ENCODE measurements around the gene GFRA1.

DNA sequence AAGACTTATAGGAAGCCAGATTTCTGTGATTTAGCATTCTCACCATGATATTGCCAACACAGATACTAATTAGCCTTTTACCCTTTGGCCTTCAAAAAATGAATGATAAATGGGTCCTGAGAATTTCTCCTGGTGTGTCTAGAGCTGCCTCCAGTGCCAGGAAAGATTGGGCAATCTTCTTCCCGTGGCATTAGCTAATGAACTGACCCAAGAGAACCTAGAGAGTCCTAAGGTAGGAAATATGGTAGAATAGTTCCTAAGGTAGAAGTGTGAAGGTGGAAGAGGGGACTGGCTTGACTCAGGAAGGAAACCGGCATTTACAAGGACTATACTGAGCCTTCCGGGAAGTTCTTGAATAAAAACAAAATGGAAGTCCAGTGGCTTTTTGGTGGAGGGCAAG, 133.1 kb downstream of the GFRA1 start:
- TF ChIP-seq GATA2 (IDR thresholded peaks at IDR 0.05; ENCODE audit: low read depth, low read length) (no peak), GATA3 (IDR thresholded peaks at IDR 0.05; ENCODE audit: low read depth, low read length) (no peak)
